HUES6 (cell line): ENCODE data around the gene VEGFC.

Experiments
- H3K27ac ChIP-seq: 2 replicates; pipeline ENCODE4 v1.7.0; 2013; ENCODE audit warnings: low read depth, mild to moderate bottlenecking, low read length, inconsistent platforms
- H3K27me3 ChIP-seq: 2 replicates; pipeline ENCODE4 v1.6.1; 2013; ENCODE audit warnings: low read length; ENCODE audit not compliant: control insufficient read depth, insufficient read depth
- H3K36me3 ChIP-seq: 2 replicates; pipeline ENCODE4 v1.6.1; 2013; ENCODE audit warnings: low read length; ENCODE audit not compliant: control insufficient read depth, insufficient read depth
- H3K4me1 ChIP-seq: 2 replicates; pipeline ENCODE4 v1.6.1; 2013; ENCODE audit warnings: low read length; ENCODE audit not compliant: control insufficient read depth, insufficient read depth
- H3K4me3 ChIP-seq: 2 replicates; pipeline ENCODE4 v1.5.1; 2013; ENCODE audit warnings: low read depth, low read length
- H3K9ac ChIP-seq: one replicate; pipeline ENCODE4 v1.6.1; 2013; ENCODE audit warnings: mild to moderate bottlenecking, low read length
- H3K9me3 ChIP-seq: 2 replicates; pipeline ENCODE4 v1.6.1; 2013; ENCODE audit warnings: low read depth, low read length; ENCODE audit not compliant: control insufficient read depth, insufficient read depth

The VEGFC gene

DNA sequence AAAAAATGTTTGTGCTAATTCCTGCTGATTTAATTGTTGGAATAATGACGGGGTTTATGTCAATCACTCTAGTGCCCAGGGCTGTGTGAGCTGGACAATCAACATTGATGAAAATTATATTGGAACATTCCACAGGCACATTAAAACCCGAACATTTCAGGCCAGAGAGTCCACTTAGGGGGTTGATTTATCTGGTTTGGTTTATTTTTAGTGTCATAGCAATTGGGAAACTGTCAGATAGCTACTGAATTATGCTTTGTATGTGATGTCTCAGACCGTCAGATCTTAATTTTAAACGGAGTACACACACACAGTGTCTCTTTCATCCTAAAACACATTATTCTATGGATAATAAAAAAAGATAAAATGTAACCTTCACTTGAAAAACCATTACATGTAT lies 51.5 kb downstream of the VEGFC start:
- H3K36me3 ChIP-seq, result no peaks in the 10 kb centered on the region

DNA sequence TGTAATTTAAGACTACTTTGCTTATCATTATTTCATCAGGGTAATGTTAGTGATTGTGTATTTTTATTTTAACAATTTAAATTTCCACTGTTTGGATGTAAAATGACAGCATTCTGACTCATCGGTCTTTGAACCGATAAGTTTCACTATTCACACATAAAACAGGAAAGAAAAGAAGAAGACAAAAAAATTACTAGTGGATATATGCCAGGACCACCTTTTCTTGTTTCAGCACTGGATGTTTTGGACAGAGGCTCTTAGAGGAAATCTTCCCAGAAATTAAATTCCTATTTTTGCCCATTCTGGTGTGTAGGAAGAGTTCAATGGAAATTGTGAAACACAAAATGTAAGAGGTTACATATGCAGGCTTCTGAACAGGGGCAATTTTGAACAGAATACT lies 57.4 kb downstream of the VEGFC start:
- no peaks in the 10 kb centered on the region for H3K4me1 ChIP-seq
- no peak overlapping the region for H3K27ac ChIP-seq
- H3K9me3 ChIP-seq, result no peaks in the 10 kb centered on the region
- H3K4me3 ChIP-seq, result no peak overlapping the region
- no peaks in the 10 kb centered on the region for H3K36me3 ChIP-seq
- H3K9ac ChIP-seq, result no peak overlapping the region
- H3K27me3 ChIP-seq, result no peaks in the 10 kb centered on the region

More for the DNA sequence above, 51.5 kb downstream of the VEGFC start:
- Histone ChIP-seq H3K4me1 (no peaks in the 10 kb centered on the region), H3K27me3 (no peaks in the 10 kb centered on the region), H3K27ac (no peak overlapping the region), H3K4me3 (no peak overlapping the region), H3K9me3 (no peaks in the 10 kb centered on the region), H3K9ac (no peak overlapping the region)

DNA sequence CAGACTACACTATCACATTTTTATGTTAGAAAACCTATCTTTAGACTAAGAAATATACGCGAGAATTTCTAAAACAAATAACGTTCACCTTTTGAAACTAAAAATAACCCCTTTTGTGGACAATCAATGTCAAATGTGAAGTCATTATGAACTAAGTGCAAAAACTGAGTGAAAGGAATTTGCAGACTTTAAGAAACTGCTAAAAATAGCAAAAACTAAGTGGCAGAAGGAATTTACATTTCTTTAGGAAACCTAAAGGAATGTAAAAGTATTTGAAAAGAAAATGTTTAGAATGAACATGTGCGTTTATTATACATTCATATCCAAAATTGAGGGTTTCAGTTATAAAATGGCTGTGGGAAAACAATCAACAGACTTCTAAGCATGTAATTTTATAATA lies 58.3 kb downstream of the VEGFC start:
- Histone ChIP-seq H3K9me3 (no peaks in the 10 kb centered on the region), H3K36me3 (no peaks in the 10 kb centered on the region), H3K4me1 (no peaks in the 10 kb centered on the region), H3K4me3 (no peak overlapping the region), H3K9ac (no peak overlapping the region), H3K27me3 (no peaks in the 10 kb centered on the region), H3K27ac (no peak overlapping the region)

DNA sequence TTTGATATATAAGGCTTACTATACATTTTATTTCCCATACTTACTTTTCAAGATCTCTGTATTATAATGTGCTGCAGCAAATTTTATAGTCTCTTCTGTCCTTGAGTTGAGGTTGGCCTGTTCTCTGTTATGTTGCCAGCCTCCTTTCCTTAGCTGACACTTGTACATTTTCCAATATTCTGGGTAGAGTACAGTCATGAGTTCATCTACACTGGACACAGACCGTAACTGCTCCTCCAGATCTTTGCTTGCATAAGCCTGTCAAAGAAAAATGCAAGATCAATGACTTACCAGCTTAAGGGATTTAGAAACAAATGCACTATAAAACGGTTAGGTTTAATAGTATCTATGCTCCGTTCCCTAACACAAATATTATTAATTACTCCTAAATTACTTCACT lies 63.2 kb downstream of the VEGFC start:
- Histone ChIP-seq H3K27ac (no peak overlapping the region), H3K9me3 (no peaks in the 10 kb centered on the region), H3K36me3 (no peaks in the 10 kb centered on the region), H3K27me3 (no peaks in the 10 kb centered on the region), H3K4me1 (no peaks in the 10 kb centered on the region), H3K9ac (no peak overlapping the region), H3K4me3 (no peak overlapping the region)

DNA sequence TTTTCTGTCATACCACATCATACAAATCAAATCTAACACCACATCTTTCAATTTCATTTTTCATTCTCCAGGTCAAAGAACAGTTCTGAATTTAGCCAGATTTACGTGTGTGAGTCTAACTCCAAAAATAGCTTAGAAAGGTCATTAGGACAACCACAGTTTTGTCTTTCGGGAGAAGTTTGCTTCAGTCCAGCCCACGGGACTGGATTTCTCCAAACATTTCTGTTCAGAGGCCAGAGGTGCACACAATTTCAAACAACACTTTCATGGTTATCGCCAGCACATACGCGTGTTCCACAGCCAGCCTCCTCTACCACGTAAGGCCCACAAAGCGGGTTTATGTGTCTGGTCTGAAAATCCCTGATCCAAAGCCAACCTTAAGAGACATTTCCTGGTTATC lies 65.9 kb downstream of the VEGFC start:
- Histone ChIP-seq H3K27me3 (no peaks in the 10 kb centered on the region), H3K4me1 (no peaks in the 10 kb centered on the region), H3K9ac (no peak overlapping the region), H3K27ac (no peak overlapping the region), H3K4me3 (no peak overlapping the region), H3K9me3 (no peaks in the 10 kb centered on the region), H3K36me3 (no peaks in the 10 kb centered on the region)

DNA sequence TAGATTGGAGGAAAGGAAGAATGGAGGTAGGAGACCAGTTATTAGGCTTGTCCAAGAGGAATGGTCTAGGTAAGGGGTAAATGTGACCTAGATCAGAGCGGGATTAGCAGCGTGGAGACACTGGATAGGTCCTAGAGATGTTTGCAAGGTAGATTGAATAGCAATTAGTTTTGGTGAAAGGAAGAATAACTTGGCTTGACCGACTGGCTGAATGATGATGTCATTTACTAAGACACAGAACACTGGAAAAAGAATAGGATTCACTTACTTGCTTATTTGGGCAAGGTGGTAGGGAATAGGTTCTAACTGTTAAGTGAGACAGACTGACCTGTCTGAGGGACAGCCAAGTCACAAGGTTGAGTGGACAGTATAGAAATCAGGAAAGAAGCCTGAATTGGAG lies 71.3 kb downstream of the VEGFC start:
- Histone ChIP-seq H3K4me3 (no peak overlapping the region), H3K27me3 (no peaks in the 10 kb centered on the region), H3K4me1 (no peaks in the 10 kb centered on the region), H3K36me3 (no peaks in the 10 kb centered on the region), H3K27ac (no peak overlapping the region), H3K9ac (no peak overlapping the region), H3K9me3 (no peaks in the 10 kb centered on the region)

DNA sequence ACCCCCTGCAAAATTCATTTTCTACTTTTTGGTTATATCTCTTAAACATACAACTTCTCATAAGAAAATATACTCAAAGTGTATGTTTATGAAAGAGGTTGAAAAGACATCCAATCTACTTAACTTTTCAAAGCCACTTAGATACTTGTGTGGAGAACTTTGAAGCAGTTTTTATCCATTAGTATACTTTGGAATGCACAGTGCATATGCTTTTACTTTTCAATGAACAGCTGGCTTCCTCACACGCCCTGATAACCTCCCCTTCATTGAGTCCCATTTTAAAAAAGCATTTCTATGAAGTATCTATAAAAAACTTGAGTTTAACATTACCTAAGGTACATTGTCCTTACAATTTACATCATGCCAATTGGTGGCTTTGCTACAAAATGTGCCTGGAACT lies 73.8 kb downstream of the VEGFC start:
- Histone ChIP-seq H3K27me3 (no peaks in the 10 kb centered on the region), H3K36me3 (no peaks in the 10 kb centered on the region), H3K9me3 (peaks cover 9% of the 10 kb centered on the region), H3K9ac (no peak overlapping the region), H3K4me3 (no peak overlapping the region), H3K4me1 (no peaks in the 10 kb centered on the region), H3K27ac (no peak overlapping the region)

DNA sequence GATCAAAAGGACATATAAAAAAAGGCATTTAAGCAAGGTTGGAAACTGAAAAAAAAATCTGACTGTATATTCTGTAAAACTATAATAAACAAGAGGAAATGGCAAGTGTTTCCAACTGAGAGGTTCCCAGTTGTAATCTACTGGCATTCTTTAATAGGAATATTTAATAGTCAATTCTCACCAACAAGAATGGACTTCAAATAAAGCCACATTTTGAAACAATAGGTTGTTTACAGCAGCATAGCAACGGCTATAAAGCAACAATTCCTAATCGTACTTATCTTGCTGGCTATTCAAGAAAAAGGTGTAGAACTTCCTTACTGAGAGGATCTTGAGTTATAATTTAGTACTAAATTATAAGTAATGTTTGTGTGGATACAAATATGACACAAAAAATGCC lies 75.5 kb downstream of the VEGFC start:
- no peaks in the 10 kb centered on the region for H3K4me1 ChIP-seq
- no peak overlapping the region for H3K9ac ChIP-seq
- H3K27me3 ChIP-seq, result no peaks in the 10 kb centered on the region
- no peaks in the 10 kb centered on the region for H3K36me3 ChIP-seq
- no peak overlapping the region for H3K4me3 ChIP-seq
- H3K27ac ChIP-seq, result no peak overlapping the region
- peaks cover 11% of the 10 kb centered on the region for H3K9me3 ChIP-seq

DNA sequence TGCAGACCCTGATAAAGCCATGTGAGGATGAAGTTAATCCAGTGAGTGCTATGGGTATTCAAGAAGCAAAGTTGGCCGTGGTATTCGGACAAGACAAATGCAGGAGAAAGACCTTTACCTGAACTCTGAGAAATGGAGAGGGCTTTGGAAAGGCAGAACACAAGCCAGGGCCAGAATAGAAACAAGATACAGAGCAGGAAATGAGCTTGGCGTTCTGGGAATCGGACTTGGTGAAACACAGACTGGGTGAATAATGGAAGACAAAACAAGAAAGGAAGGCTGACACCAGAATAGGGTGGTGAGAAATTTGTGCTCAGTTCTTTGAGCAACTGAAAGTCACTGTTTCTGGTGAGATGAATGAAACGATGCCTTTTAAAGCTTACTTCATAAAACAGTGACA lies 83.3 kb downstream of the VEGFC start:
- Histone ChIP-seq H3K9ac (no peak overlapping the region), H3K4me1 (no peaks in the 10 kb centered on the region), H3K27me3 (no peaks in the 10 kb centered on the region), H3K36me3 (no peaks in the 10 kb centered on the region), H3K9me3 (peaks cover 8% of the 10 kb centered on the region), H3K27ac (no peak overlapping the region), H3K4me3 (no peak overlapping the region)

DNA sequence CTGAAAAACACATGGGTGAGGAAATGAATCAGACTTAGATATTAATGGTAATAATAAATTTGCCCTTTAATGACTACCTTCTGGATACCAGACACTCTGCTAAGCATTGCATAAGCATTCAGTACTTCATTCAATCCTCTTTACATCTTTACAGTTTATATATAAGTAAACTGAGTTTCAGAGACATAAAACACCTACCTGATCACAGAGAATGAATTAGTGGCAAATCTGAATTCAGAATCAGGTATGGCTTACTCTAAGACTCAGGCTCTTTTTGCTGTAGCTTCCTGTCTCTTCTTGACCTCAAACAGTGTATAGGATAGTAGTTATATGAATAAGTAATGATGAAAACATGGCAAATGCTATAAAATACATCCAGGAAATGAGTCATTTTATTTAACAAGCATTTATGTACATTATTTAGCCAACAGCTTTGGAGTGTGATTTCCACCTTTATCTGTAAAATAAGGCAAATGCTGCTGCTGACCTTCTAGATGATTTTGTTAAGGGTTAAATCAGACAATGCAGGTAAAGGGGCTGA lies 83.9 kb downstream of the VEGFC start:
- Histone ChIP-seq H3K4me3 (no peak overlapping the region), H3K4me1 (no peaks in the 10 kb centered on the region), H3K27ac (no peak overlapping the region), H3K9me3 (peaks cover 2% of the 10 kb centered on the region; the same call in 1 of the 2 replicates), H3K9ac (no peak overlapping the region), H3K27me3 (no peaks in the 10 kb centered on the region), H3K36me3 (no peaks in the 10 kb centered on the region)

DNA sequence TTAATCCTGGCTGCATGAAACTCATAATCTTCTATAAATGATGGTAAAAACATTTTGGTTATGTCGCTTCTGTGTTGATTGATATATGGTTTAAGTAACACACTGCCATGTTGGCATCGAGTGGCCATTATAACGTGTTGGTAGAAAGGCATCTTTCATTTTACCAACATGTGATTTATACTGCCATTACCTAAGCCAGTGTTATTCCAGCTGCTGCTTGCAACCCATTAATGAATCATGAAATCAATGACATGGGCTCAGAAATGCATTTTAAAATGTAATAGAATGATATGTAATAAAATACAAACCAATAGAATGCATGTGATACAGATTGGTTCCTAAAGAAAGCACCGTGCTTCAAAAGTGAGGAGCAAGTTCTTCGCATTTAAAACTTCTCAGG lies 102.0 kb downstream of the VEGFC start:
- Histone ChIP-seq H3K36me3 (no peaks in the 10 kb centered on the region), H3K27me3 (no peaks in the 10 kb centered on the region), H3K9ac (no peak overlapping the region), H3K4me1 (no peaks in the 10 kb centered on the region), H3K27ac (no peak overlapping the region), H3K9me3 (no peaks in the 10 kb centered on the region), H3K4me3 (no peak overlapping the region)

DNA sequence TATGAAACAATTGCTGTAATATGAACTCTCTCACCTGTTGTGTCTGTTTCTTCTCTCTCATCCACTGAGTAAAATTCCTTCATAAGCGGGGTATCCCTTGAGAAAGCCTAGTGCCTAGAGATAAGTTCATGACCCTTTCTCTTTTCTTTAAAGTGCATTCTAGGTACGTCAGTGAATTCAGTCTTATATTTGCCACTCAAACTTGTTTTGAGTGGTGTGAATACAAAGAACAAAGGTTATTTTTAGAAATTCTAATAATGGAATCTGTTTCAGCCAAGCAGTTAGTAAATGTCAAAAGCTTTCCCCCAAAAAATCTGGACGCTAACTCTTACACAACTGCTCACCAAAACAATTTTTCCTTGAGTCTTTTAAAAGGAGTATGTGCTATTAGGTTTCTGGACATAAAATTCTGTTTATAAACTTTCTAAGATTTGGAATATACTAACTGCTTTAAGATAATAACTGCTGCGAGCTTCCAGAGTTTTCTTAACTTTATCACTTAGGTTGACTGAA lies 112.0 kb downstream of the VEGFC start:
- Histone ChIP-seq H3K4me3 (no peak overlapping the region), H3K9ac (no peak overlapping the region), H3K27me3 (no peaks in the 10 kb centered on the region), H3K36me3 (no peaks in the 10 kb centered on the region), H3K9me3 (no peaks in the 10 kb centered on the region), H3K27ac (no peak overlapping the region), H3K4me1 (no peaks in the 10 kb centered on the region)
